Measurements from ENCODE around the gene LTBP1.

LTBP1 gene

DNA sequence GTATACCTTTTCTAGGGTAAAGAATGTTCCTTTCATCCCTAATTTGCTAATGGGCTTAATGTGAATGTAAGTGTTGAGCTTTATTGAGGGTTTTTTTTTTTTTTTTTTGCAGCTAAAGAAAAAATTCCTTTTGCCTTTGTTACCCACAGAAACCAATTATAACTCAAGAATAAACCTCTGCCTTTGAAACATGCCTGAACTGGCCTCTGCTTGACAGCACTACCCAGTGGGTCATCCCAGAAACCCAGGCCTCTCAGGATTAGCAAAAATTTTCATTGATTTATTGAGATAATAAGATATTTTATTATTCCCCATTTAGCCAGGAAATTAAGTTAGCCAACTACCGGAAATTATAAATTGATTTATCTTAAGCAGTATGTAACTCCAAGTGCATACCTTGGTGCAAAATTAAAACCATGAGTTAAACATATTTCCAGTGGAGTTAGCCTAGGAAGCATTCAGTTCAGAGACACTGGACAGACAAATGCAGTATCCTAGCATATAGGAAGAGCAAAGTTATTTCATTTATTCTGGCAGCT is 462.7 kb downstream of the LTBP1 start:
- no peak overlapping the region for H3K27ac Mint-ChIP-seq
- DNase-seq (ENCODE audit: low spot score), result no peak
- peaks cover 4% of the 10 kb centered on the region for H3K9me3 Mint-ChIP-seq
- H3K36me3 Mint-ChIP-seq (ENCODE audit: low read depth), result no peaks in the 10 kb centered on the region
- peaks cover 6% of the 10 kb centered on the region for H3K27me3 Mint-ChIP-seq (ENCODE audit: low read depth)
- no peaks in the 10 kb centered on the region for H3K4me1 Mint-ChIP-seq (ENCODE audit: low read depth)
- no peak overlapping the region for H3K4me3 Mint-ChIP-seq

GRCh38 chr2:33411765-33412164 is 465.0 kb downstream of the LTBP1 start:
- Mint-ChIP-seq H3K27me3 (ENCODE audit: low read depth) (peaks cover 6% of the 10 kb centered on the region), H3K4me3 (no peak overlapping the region), H3K9me3 (peaks cover 4% of the 10 kb centered on the region), H3K4me1 (ENCODE audit: low read depth) (no peaks in the 10 kb centered on the region), H3K27ac (no peak overlapping the region), H3K36me3 (ENCODE audit: low read depth) (no peaks in the 10 kb centered on the region)
- DNase-seq (ENCODE audit: low spot score), result no peak

- Mint-ChIP-seq H3K4me1 (ENCODE audit: low read depth) (no peaks in the 10 kb centered on the region), H3K27me3 (ENCODE audit: low read depth) (peaks cover 6% of the 10 kb centered on the region), H3K9me3 (peaks cover 4% of the 10 kb centered on the region), H3K36me3 (ENCODE audit: low read depth) (no peaks in the 10 kb centered on the region), H3K4me3 (no peak overlapping the region), H3K27ac (no peak overlapping the region)
- no peak for DNase-seq (ENCODE audit: low spot score)
Measured at GRCh38 chr2:33412920-33413319, 466.2 kb downstream of the LTBP1 start.

DNA sequence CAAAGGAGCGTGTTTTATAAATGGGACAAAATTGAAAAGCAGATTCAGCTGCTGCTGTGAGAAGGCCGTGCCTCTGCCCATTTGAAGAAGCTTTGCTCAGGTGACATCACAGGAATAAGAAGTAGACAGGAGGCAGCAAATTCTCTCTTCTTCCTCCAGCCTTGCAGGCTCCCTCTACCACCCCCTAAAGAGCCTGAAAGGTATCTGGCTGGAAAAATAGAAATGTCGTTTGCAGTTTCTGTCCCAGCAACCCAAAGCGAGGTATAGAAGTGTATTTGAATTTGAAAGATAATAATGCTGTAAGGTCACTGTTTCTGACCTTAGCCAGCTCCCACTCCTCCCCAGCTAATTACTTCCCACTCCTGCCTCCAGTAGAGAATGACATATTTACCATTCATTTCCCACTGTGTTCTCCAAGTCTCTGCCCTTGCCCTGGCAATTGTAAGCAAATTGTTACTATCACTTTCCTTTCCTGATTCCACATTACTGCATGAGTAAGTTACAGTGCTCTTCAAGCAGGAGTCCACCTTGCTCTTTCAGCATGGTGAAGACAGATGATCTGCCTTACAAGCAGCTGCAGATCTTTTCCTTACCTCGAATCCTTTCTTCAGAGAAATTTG is 472.9 kb downstream of the LTBP1 start:
- DNase-seq (ENCODE audit: low spot score), result no peak
- Mint-ChIP-seq H3K27ac (no peak overlapping the region), H3K4me1 (ENCODE audit: low read depth) (no peaks in the 10 kb centered on the region), H3K36me3 (ENCODE audit: low read depth) (no peaks in the 10 kb centered on the region), H3K27me3 (ENCODE audit: low read depth) (peaks cover under 1% of the 10 kb centered on the region), H3K9me3 (no peaks in the 10 kb centered on the region), H3K4me3 (no peak overlapping the region)

DNA sequence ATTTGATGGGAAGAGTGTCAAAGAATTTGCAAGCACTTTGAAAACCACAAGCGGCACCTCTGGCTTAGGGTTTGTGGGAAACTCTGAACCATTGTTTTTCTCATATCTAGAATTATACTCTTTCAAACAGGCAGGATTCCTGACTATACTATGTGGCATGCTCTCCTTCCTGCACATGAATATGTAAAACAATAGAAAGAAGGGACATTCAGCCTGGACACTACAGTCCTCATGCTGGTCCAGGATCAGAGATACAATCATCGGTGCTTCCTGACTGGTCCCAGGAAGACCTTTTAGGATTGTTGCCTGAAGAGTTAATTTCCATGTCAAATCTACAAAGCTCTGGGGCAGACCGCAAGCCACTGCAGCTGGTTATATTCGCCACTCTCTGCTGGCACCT is 474.0 kb downstream of the LTBP1 start:
- Mint-ChIP-seq H3K27me3 (ENCODE audit: low read depth) (no peaks in the 10 kb centered on the region), H3K4me1 (ENCODE audit: low read depth) (no peaks in the 10 kb centered on the region), H3K27ac (no peak overlapping the region), H3K36me3 (ENCODE audit: low read depth) (no peaks in the 10 kb centered on the region), H3K4me3 (no peak overlapping the region), H3K9me3 (no peaks in the 10 kb centered on the region)
- DNase-seq (ENCODE audit: low spot score), result no peak

DNA sequence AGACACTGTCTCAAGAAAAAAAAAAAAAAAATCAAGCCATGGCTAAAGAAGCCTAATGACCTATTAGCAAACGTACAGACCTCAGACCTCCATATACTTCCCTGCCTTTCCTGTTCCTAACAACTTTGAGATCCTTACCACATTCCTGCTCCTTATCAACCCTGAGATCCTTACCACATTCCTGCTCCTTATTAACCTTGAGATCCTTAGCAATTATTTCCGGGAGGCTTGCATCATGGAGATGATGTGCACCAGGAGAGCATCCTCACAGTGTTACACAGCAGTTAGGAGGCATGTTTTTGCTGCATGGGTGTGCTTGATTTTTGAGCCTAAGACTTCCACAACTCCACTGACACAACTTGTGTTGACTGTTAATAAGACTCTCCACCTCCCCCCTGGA is 475.1 kb downstream of the LTBP1 start:
- H3K27me3 Mint-ChIP-seq (ENCODE audit: low read depth), result no peaks in the 10 kb centered on the region
- H3K4me3 Mint-ChIP-seq, result no peak overlapping the region
- H3K9me3 Mint-ChIP-seq, result no peaks in the 10 kb centered on the region
- no peak overlapping the region for H3K27ac Mint-ChIP-seq
- H3K4me1 Mint-ChIP-seq (ENCODE audit: low read depth), result no peaks in the 10 kb centered on the region
- DNase-seq (ENCODE audit: low spot score), result no peak
- no peaks in the 10 kb centered on the region for H3K36me3 Mint-ChIP-seq (ENCODE audit: low read depth)

DNA sequence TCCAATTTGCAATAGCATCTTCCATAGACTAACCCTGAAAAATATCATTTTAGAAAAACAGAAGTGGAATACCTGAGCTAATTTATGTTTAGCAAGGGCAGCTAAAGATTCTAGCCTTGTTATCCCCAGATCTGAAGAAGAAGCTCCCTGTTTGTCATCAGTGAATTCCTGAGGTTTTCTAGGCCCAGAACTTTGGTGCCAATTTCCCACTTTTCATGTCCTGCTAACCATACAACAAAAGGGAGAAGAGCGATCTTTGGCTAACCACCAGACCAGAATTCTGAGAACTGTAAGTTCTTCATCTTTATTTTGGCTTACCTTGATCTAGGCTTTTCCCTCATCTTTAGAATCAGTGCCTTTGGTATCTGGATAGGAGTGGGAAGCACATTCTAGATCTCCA is 478.4 kb downstream of the LTBP1 start:
- H3K4me1 Mint-ChIP-seq (ENCODE audit: low read depth), result no peaks in the 10 kb centered on the region
- H3K36me3 Mint-ChIP-seq (ENCODE audit: low read depth), result no peaks in the 10 kb centered on the region
- H3K9me3 Mint-ChIP-seq, result no peaks in the 10 kb centered on the region
- no peak for DNase-seq (ENCODE audit: low spot score)
- H3K27ac Mint-ChIP-seq, result no peak overlapping the region
- H3K4me3 Mint-ChIP-seq, result no peak overlapping the region
- H3K27me3 Mint-ChIP-seq (ENCODE audit: low read depth), result no peaks in the 10 kb centered on the region

GRCh38 chr2:33425586-33426031 is 478.9 kb downstream of the LTBP1 start:
- Mint-ChIP-seq H3K27ac (no peak overlapping the region), H3K4me3 (no peak overlapping the region), H3K27me3 (ENCODE audit: low read depth) (no peaks in the 10 kb centered on the region), H3K9me3 (no peaks in the 10 kb centered on the region), H3K36me3 (ENCODE audit: low read depth) (no peaks in the 10 kb centered on the region), H3K4me1 (ENCODE audit: low read depth) (no peaks in the 10 kb centered on the region)
- no peak for DNase-seq (ENCODE audit: low spot score)

GRCh38 chr2:33426666-33427231 is 480.0 kb downstream of the LTBP1 start:
- no peaks in the 10 kb centered on the region for H3K9me3 Mint-ChIP-seq
- H3K4me3 Mint-ChIP-seq, result no peak overlapping the region
- H3K4me1 Mint-ChIP-seq (ENCODE audit: low read depth), result no peaks in the 10 kb centered on the region
- no peak for DNase-seq (ENCODE audit: low spot score)
- H3K27me3 Mint-ChIP-seq (ENCODE audit: low read depth), result peaks cover 7% of the 10 kb centered on the region
- no peaks in the 10 kb centered on the region for H3K36me3 Mint-ChIP-seq (ENCODE audit: low read depth)
- no peak overlapping the region for H3K27ac Mint-ChIP-seq

- Mint-ChIP-seq H3K27ac (no peak overlapping the region), H3K9me3 (no peaks in the 10 kb centered on the region), H3K4me3 (no peak overlapping the region), H3K4me1 (ENCODE audit: low read depth) (no peaks in the 10 kb centered on the region), H3K27me3 (ENCODE audit: low read depth) (peaks cover 23% of the 10 kb centered on the region), H3K36me3 (ENCODE audit: low read depth) (no peaks in the 10 kb centered on the region)
- no peak for DNase-seq (ENCODE audit: low spot score)
Measured at GRCh38 chr2:33430077-33430476, 483.3 kb downstream of the LTBP1 start.

DNA sequence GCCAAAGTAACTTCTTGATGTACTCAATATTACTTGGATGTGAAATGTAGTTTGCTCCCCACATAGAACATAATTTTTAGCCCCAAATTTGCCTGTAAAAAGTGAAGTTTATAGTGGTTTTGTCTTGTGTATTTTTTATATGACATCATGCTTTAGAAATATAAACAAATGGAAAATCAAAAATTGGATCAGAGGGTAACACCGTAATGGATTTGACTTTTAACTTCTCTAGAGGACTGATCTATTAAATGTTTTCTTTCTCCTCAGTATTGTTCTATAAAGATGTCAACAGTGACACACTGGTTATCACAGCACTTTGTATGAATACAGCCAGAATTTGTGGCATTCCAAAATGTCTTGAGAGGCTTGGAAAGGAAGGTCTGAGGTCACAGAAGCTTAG is 484.1 kb downstream of the LTBP1 start:
- no peak overlapping the region for H3K27ac Mint-ChIP-seq
- no peaks in the 10 kb centered on the region for H3K4me1 Mint-ChIP-seq (ENCODE audit: low read depth)
- no peaks in the 10 kb centered on the region for H3K9me3 Mint-ChIP-seq
- peaks cover 24% of the 10 kb centered on the region for H3K27me3 Mint-ChIP-seq (ENCODE audit: low read depth)
- DNase-seq (ENCODE audit: low spot score), result no peak
- H3K4me3 Mint-ChIP-seq, result no peak overlapping the region
- no peaks in the 10 kb centered on the region for H3K36me3 Mint-ChIP-seq (ENCODE audit: low read depth)

DNA sequence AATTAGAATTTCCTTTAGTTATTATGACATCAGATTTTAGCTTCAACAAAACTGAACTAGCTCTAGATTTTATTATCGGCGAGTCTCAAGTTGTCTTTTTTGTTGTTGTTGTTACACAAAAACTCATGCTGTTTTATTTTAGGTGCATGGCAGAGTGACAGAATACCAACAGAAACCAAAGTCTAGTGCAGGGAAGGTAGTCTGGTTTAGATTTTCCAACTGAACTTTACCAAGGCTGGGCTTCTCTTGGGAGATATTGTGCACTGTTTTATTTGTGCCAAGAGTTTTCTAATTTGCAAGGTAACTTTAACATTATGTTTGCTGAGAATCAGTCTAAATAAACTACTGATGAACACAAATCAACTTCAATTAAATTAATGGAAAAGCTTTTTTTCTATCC is 486.1 kb downstream of the LTBP1 start:
- H3K27me3 Mint-ChIP-seq (ENCODE audit: low read depth), result peaks cover 33% of the 10 kb centered on the region
- no peak overlapping the region for H3K27ac Mint-ChIP-seq
- DNase-seq (ENCODE audit: low spot score), result no peak
- H3K36me3 Mint-ChIP-seq (ENCODE audit: low read depth), result no peaks in the 10 kb centered on the region
- no peaks in the 10 kb centered on the region for H3K9me3 Mint-ChIP-seq
- no peak overlapping the region for H3K4me3 Mint-ChIP-seq
- H3K4me1 Mint-ChIP-seq (ENCODE audit: low read depth), result no peaks in the 10 kb centered on the region

DNA sequence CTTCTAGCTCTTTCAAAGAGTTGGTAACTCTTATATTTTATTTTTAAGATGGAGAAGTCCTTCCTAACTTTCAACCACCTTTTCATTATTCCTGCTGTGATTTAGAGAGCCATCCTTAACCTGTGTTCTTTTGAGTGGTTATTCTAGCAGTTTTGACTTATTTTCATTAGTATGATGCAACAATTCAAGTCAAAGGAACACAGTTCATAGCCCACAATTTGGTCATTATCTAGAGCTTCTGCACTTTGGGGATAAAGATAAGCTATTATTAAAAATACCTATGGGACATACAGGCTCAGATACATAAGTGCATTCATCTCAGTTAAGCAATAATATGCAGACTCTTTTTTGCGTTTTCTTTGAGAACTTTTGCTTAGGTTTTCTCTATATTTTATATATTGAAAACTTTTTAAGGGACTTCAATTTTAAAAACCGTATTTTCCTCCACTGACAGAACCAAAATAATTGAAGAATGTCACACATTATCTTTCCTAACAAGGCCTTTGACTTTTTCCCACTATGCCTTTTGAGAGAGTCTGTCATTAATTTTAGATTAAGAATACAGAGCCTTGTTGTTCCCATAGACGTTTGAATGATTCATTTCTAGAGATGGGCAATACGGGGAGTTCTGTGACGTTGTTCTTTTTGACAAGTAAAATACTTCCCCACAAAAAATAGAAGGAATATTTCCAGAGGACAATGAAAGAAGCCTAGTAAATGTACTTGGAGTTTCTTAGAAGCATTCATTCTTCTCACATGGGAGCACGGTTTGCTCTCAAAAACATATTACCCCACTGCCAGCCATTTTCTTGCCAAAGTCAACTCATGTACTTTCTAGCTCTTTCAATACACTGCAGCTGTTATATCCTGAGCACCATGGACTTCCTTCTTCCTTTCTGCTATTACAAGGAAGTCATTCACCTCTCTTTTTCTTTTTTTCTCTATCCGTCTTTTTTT is 486.8 kb downstream of the LTBP1 start:
- H3K27ac Mint-ChIP-seq, result no peak overlapping the region
- no peak overlapping the region for H3K4me3 Mint-ChIP-seq

GRCh38 chr2:33435518-33435917 is 488.8 kb downstream of the LTBP1 start:
- no peak for DNase-seq (ENCODE audit: low spot score)
- Mint-ChIP-seq H3K36me3 (ENCODE audit: low read depth) (no peaks in the 10 kb centered on the region), H3K9me3 (no peaks in the 10 kb centered on the region), H3K4me3 (no peak overlapping the region), H3K27ac (no peak overlapping the region), H3K4me1 (ENCODE audit: low read depth) (no peaks in the 10 kb centered on the region), H3K27me3 (ENCODE audit: low read depth) (peaks cover 38% of the 10 kb centered on the region)

More for the DNA sequence above, 486.8 kb downstream of the LTBP1 start:
- no peaks in the 10 kb centered on the region for H3K4me1 Mint-ChIP-seq (ENCODE audit: low read depth)
- no peaks in the 10 kb centered on the region for H3K9me3 Mint-ChIP-seq
- H3K27me3 Mint-ChIP-seq (ENCODE audit: low read depth), result peaks cover 33% of the 10 kb centered on the region
- no peak for DNase-seq (ENCODE audit: low spot score)
- H3K36me3 Mint-ChIP-seq (ENCODE audit: low read depth), result no peaks in the 10 kb centered on the region
